HepG2 (cell line): ENCODE measurements around the gene CTRL. TPM values are rescaled to one million over a fixed set of nuclear protein-coding genes. Genes with fewer than 3 reads are reported as not detected.

Experiments used
- ARHGAP35 ChIP-seq: sonication (generic); formaldehyde crosslinking; IDR thresholded peaks from 2 replicates; pipeline ENCODE4 v1.9.0; 2022; ENCODE audit warnings: mild to moderate bottlenecking, inconsistent platforms, moderate library complexity, missing genetic modification reagents, borderline replicate concordance
- E2F1 ChIP-seq: sonication (generic); formaldehyde crosslinking; IDR thresholded peaks from 2 replicates; pipeline ENCODE4 v1.5.0; 2020; ENCODE audit warnings: missing genetic modification reagents
- JUN ChIP-seq: sonication (generic); formaldehyde crosslinking; IDR thresholded peaks from 2 replicates; pipeline ENCODE4 v1.4.0; 2020; ENCODE audit warnings: mild to moderate bottlenecking, missing genetic modification reagents
- KLF15 ChIP-seq: sonication (generic); formaldehyde crosslinking; IDR thresholded peaks from 2 replicates; pipeline ENCODE4 v1.8.1; 2023; ENCODE audit warnings: borderline replicate concordance, mild to moderate bottlenecking, inconsistent platforms, missing genetic modification reagents, mixed read lengths
- POLR2AphosphoS2 ChIP-seq: IDR thresholded peaks from 2 replicates; pipeline ENCODE4 v1.6.1; 2011; ENCODE audit warnings: low read depth, low read length, improper control_type of control experiment
- RBM39 ChIP-seq: fragments of 200-400 bp; formaldehyde crosslinking; IDR thresholded peaks from one replicate; pipeline ENCODE4 v1.6.1; 2018; ENCODE audit warnings: antibody characterized with exemption, mild to moderate bottlenecking, low read depth, low read length; ENCODE audit not compliant: poor library complexity, severe bottlenecking
- ZBTB10 ChIP-seq: sonication (generic); formaldehyde crosslinking; IDR thresholded peaks from 2 replicates; pipeline ENCODE4 v1.4.0; 2020; ENCODE audit warnings: missing genetic modification reagents, borderline replicate concordance
- ZBTB42 ChIP-seq: sonication (generic); formaldehyde crosslinking; IDR thresholded peaks from 2 replicates; pipeline ENCODE4 v1.5.0; 2020; ENCODE audit warnings: mild to moderate bottlenecking, missing genetic modification reagents
- ZNF350 ChIP-seq: sonication (generic); formaldehyde crosslinking; IDR thresholded peaks from 2 replicates; pipeline ENCODE4 v1.4.0; 2020; ENCODE audit warnings: mild to moderate bottlenecking, low read depth, missing genetic modification reagents, borderline replicate concordance
- ZNF567 ChIP-seq: sonication (generic); formaldehyde crosslinking; IDR thresholded peaks from 2 replicates; pipeline ENCODE4 v1.8.1; 2023; ENCODE audit warnings: mild to moderate bottlenecking, missing genetic modification reagents, borderline replicate concordance
- ZNF605 ChIP-seq: sonication (generic); formaldehyde crosslinking; IDR thresholded peaks from 2 replicates; pipeline ENCODE4 v1.8.0; 2022; ENCODE audit warnings: mild to moderate bottlenecking, missing genetic modification reagents
- polyA plus RNA-seq, 8 experiments: library from polyadenylated mRNA; depleted of rRNA in 3 of 8; stranded (reverse) in 7 of 8; unstranded in 1 of 8; fragments of >200 nt; fragmentation: Illumina TruSeq in 4 of 8; extraction: Trizol in 4 of 8; gene quantifications; 2 replicates each; pipeline versions ENCODE4 v1.2.1 to v1.2.3, GENCODE V29; 2011 to 2016; ENCODE audit warnings: low read depth in 4 of 8, missing spikeins in 1 of 8, mixed read lengths in 1 of 8; ENCODE audit not compliant: insufficient read depth in 1 of 8
- total RNA-seq, 5 experiments: library from RNA; depleted of rRNA; stranded (reverse); fragments of >200 nt; fragmentation: Illumina TruSeq; extraction: Trizol; gene quantifications; 2 replicates each; pipeline ENCODE4 v1.2.3, GENCODE V29; 2016; ENCODE audit warnings: low read depth in 1 of 5
- TF ChIP-seq, protein P1 (sequence below): sonication (generic); formaldehyde crosslinking; IDR thresholded peaks from 2 replicates; pipeline ENCODE4 v1.4.0; 2020; ENCODE audit warnings: missing genetic modification reagents, borderline replicate concordance
- TF ChIP-seq, protein P2 (sequence below): sonication (generic); formaldehyde crosslinking; IDR thresholded peaks from 2 replicates; pipeline ENCODE4 v1.8.1; 2023; ENCODE audit warnings: mild to moderate bottlenecking, missing genetic modification reagents, borderline replicate concordance
- TF ChIP-seq, protein P3 (sequence below): sonication (generic); formaldehyde crosslinking; IDR thresholded peaks from 2 replicates; pipeline ENCODE4 v1.4.0; 2020; ENCODE audit warnings: missing genetic modification reagents
- TF ChIP-seq, protein P4 (sequence below): sonication (generic); formaldehyde crosslinking; IDR thresholded peaks from 2 replicates; pipeline ENCODE4 v1.8.0; 2022; ENCODE audit warnings: missing genetic modification reagents, mild to moderate bottlenecking, inconsistent platforms, borderline replicate concordance
- TF ChIP-seq, protein P5 (sequence below): sonication (generic); formaldehyde crosslinking; IDR thresholded peaks from 2 replicates; pipeline ENCODE4 v1.5.0; 2020; ENCODE audit warnings: missing genetic modification reagents

The CTRL gene
- total and polyA plus RNA-seq, 2 of the 13 experiments (the other 11 are each of a cell fraction or from before 2014, with no cell fraction given), result 1.9 to 2.7 TPM

- TF ChIP-seq, protein P1, sequence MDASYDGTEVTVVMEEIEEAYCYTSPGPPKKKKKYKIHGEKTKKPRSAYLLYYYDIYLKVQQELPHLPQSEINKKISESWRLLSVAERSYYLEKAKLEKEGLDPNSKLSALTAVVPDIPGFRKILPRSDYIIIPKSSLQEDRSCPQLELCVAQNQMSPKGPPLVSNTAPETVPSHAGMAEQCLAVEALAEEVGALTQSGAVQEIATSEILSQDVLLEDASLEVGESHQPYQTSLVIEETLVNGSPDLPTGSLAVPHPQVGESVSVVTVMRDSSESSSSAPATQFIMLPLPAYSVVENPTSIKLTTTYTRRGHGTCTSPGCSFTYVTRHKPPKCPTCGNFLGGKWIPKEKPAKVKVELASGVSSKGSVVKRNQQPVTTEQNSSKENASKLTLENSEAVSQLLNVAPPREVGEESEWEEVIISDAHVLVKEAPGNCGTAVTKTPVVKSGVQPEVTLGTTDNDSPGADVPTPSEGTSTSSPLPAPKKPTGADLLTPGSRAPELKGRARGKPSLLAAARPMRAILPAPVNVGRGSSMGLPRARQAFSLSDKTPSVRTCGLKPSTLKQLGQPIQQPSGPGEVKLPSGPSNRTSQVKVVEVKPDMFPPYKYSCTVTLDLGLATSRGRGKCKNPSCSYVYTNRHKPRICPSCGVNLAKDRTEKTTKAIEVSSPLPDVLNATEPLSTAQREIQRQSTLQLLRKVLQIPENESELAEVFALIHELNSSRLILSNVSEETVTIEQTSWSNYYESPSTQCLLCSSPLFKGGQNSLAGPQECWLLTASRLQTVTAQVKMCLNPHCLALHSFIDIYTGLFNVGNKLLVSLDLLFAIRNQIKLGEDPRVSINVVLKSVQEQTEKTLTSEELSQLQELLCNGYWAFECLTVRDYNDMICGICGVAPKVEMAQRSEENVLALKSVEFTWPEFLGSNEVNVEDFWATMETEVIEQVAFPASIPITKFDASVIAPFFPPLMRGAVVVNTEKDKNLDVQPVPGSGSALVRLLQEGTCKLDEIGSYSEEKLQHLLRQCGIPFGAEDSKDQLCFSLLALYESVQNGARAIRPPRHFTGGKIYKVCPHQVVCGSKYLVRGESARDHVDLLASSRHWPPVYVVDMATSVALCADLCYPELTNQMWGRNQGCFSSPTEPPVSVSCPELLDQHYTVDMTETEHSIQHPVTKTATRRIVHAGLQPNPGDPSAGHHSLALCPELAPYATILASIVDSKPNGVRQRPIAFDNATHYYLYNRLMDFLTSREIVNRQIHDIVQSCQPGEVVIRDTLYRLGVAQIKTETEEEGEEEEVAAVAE (CRISPR knock-in tag), result 0 out of 2 replicates have a peak, but pooled peaks have one; percentile 23
- TF ChIP-seq POLR2AphosphoS2, result no peak
- no peak for TF ChIP-seq ZBTB42 (CRISPR knock-in tag)
- TF ChIP-seq, protein P2, sequence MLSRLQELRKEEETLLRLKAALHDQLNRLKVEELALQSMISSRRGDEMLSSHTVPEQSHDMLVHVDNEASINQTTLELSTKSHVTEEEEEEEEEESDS (CRISPR knock-in tag), result peak; percentile 80
- TF ChIP-seq ZBTB10, result no peak
- TF ChIP-seq ZNF350 (CRISPR knock-in tag), result peak; percentile 77
- peak; percentile 68; the same call in 1 of the 2 replicates for TF ChIP-seq ZNF567
- TF ChIP-seq ARHGAP35, result peak; percentile 51; the same call in 1 of the 2 replicates
- peak; percentile 62 for TF ChIP-seq RBM39
- TF ChIP-seq E2F1 (CRISPR knock-in tag), result peak; percentile 96
- peak; percentile 92 for TF ChIP-seq ZNF605 (CRISPR knock-in tag)
- no peak for TF ChIP-seq KLF15 (CRISPR knock-in tag)
- TF ChIP-seq JUN (CRISPR knock-in tag), result peak; percentile 99
- TF ChIP-seq, protein P3, sequence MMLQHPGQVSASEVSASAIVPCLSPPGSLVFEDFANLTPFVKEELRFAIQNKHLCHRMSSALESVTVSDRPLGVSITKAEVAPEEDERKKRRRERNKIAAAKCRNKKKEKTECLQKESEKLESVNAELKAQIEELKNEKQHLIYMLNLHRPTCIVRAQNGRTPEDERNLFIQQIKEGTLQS (CRISPR knock-in tag), result peak; percentile 89
- TF ChIP-seq, protein P4, sequence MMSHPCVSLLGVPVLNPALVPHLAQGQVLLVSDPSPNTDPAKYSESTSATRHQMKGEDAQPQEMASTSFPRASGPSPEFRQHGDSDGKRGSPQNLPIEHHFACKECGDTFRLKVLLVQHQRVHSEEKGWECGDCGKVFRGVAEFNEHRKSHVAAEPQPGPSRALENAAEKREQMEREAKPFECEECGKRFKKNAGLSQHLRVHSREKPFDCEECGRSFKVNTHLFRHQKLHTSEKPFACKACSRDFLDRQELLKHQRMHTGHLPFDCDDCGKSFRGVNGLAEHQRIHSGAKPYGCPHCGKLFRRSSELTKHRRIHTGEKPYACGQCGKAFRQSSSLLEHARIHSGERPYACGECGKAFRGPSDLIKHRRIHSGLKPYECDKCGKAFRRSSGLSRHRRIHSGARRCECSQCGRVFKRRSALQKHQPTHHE (CRISPR knock-in tag), result no peak
- TF ChIP-seq, protein P5, sequence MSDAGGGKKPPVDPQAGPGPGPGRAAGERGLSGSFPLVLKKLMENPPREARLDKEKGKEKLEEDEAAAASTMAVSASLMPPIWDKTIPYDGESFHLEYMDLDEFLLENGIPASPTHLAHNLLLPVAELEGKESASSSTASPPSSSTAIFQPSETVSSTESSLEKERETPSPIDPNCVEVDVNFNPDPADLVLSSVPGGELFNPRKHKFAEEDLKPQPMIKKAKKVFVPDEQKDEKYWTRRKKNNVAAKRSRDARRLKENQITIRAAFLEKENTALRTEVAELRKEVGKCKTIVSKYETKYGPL (CRISPR knock-in tag), result 0 out of 2 replicates have a peak, but pooled peaks have one; percentile 36
Observed at GRCh38 chr16:67968400-67969253, 37.0 kb upstream of the CTRL start, which contains the start of gene SLC12A4 (continued).
